ENCODE measurements around the gene C2orf76. TPM values are rescaled to one million over a fixed set of nuclear protein-coding genes. Genes with fewer than 3 reads are reported as not detected.

C2orf76 gene
- total and polyA plus RNA-seq, 2 of the 4 experiments (the other 2 are of a cell fraction), result 10.6 to 12.6 TPM

- POLR2A ChIA-PET (ENCODE audit: unreplicated experiment), result no interaction called here
- no peak overlapping the region for H3K56ac ChIP-seq (ENCODE audit: extremely low read depth, insufficient read depth, low read length)
- no peak overlapping the region for H2BK5ac ChIP-seq (ENCODE audit: low read depth, low read length, poor library complexity, severe bottlenecking)
- no peak overlapping the region for H4K5ac ChIP-seq (ENCODE audit: low read depth, low read length)
- H2AK5ac ChIP-seq (ENCODE audit: low read depth, low read length), result no peak overlapping the region
- no peak overlapping the region for H3K4me2 ChIP-seq (ENCODE audit: low read depth, low read length)
- H3K4me1 ChIP-seq (ENCODE audit: control insufficient read depth, insufficient read depth, low read length), result peaks cover 2% of the 10 kb centered on the region; the same call in 1 of the 2 replicates
- no peak overlapping the region for H2BK120ac ChIP-seq (ENCODE audit: low read depth, low read length)
- no CpG with 5 or more reads among the region's 21 CpGs for WGBS, 2 experiments (ENCODE audit: extremely low coverage in 2 of 2, insufficient read length in 1 of 2)
- dilution Hi-C loops (cut with HindIII; ENCODE audit: low sequenced_read_pairs, unreplicated experiment) (no loop called here), intact Hi-C loops (cut with micrococcal nuclease) (no loop called here), in situ Hi-C loops (cut with MboI; ENCODE audit: low sequenced_read_pairs) (loop anchor here (10.0 kb wide), 1 partner anchor 258 kb away; no protein-coding TSS in a partner anchor)
- DNase-seq (no peak), ATAC-seq (ENCODE audit: low read depth) (no peak)
- no peak overlapping the region for H3K4ac ChIP-seq (ENCODE audit: low read depth, low read length)
- H3K23ac ChIP-seq (ENCODE audit: low read depth, low read length), result no peak overlapping the region
- no TSS peak for BruUV-seq (replicated peaks)
- H2AFZ ChIP-seq (replicated peaks; ENCODE audit: low read length, poor library complexity), result no peak overlapping the region
- no peak overlapping the region for H2AK9ac ChIP-seq (replicated peaks; ENCODE audit: low read depth, low read length, poor library complexity)
- H4K20me1 ChIP-seq (ENCODE audit: insufficient read depth, low read length), result no peaks in the 10 kb centered on the region
- H3K9me1 ChIP-seq (ENCODE audit: insufficient read depth, low read length), result 0 out of 2 replicates have a peak, but pooled peaks cover 3% of the 10 kb centered on the region
- no peak overlapping the region for H3K18ac ChIP-seq (ENCODE audit: low read depth, low read length)
- H3K36me3 ChIP-seq (ENCODE audit: control insufficient read depth, insufficient read depth, low read length), result no peaks in the 10 kb centered on the region
- no peak overlapping the region for H4K8ac ChIP-seq (ENCODE audit: low read depth in 2 of 2, low read length in 2 of 2)
- no peak overlapping the region for H3K4me3 ChIP-seq (ENCODE audit: insufficient read depth, low read depth, low read length)
- H3K14ac ChIP-seq (replicated peaks; ENCODE audit: low read depth, low read length), result no peak overlapping the region
- H3K27ac ChIP-seq (ENCODE audit: insufficient read depth, low read length), result no peak overlapping the region
- CTCF ChIA-PET, result no interaction called here
- H3K27me3 ChIP-seq (ENCODE audit: control insufficient read depth, insufficient read depth, low read length), result peaks cover 4% of the 10 kb centered on the region; the same call in 1 of the 2 replicates
- H4K91ac ChIP-seq (ENCODE audit: insufficient read depth, low read depth, low read length), result no peak overlapping the region
- H2BK15ac ChIP-seq (ENCODE audit: low read depth, low read length), result no peak overlapping the region
- no peak overlapping the region for H2BK20ac ChIP-seq (ENCODE audit: low read depth, low read length)
- no peak overlapping the region for H3K9ac ChIP-seq (ENCODE audit: low read depth, low read length)
- H3K79me1 ChIP-seq (ENCODE audit: low read depth in 1 of 2, low read length in 2 of 2), result no peaks in the 10 kb centered on the region
- H3K9me3 ChIP-seq (ENCODE audit: control insufficient read depth, insufficient read depth, low read length), result no peaks in the 10 kb centered on the region
- TF ChIP-seq SMC3 (IDR thresholded peaks at IDR 0.05; ENCODE audit: low read depth, low read length) (no peak), CTCF (conservative IDR thresholded peaks at IDR 0.05; ENCODE audit: low read depth, low read length) (no peak), RAD21 (IDR thresholded peaks at IDR 0.05; ENCODE audit: low read length) (no peak), CEBPB (IDR thresholded peaks at IDR 0.05; ENCODE audit: low read depth, low read length) (no peak), FOS (IDR thresholded peaks at IDR 0.05; ENCODE audit: low read depth, low read length) (no peak), CHD1 (IDR thresholded peaks at IDR 0.05; ENCODE audit: low read depth, low read length) (no peak), RCOR1 (IDR thresholded peaks at IDR 0.05; ENCODE audit: insufficient replicate concordance, low read length) (no peak), NFE2L2 (IDR thresholded peaks at IDR 0.05; ENCODE audit: low read depth, low read length) (no peak), MAFK (IDR thresholded peaks at IDR 0.05; ENCODE audit: low read depth, low read length) (no peak), USF2 (IDR thresholded peaks at IDR 0.05; ENCODE audit: low read depth, low read length) (no peak), BHLHE40 (IDR thresholded peaks at IDR 0.05; ENCODE audit: low read depth, low read length) (no peak), POLR2A (IDR thresholded peaks at IDR 0.05; ENCODE audit: low read depth, low read length) (no peak), ELK1 (IDR thresholded peaks at IDR 0.05; ENCODE audit: borderline replicate concordance, low read depth, low read length) (no peak), RFX5 (IDR thresholded peaks at IDR 0.05; ENCODE audit: low read depth, low read length) (no peak), MXI1 (IDR thresholded peaks at IDR 0.05; ENCODE audit: borderline replicate concordance, low read depth, low read length) (no peak)
Observed at GRCh38 chr2:119282146-119282995, 84.3 kb downstream of the C2orf76 start.
